ENCODE data around the gene EXOSC7.

The EXOSC7 gene

GRCh38 chr3:45059132-45059531 is 83.1 kb downstream of the EXOSC7 start:
- Histone ChIP-seq H3K4me3 (ENCODE audit: low read depth in 1 of 2, low read length in 2 of 2) (no peak overlapping the region), H3K4me1 (ENCODE audit: control insufficient read depth in 1 of 2, insufficient read depth in 2 of 2, low read length in 2 of 2) (no peaks in the 10 kb centered on the region), H3K36me3 (ENCODE audit: control insufficient read depth in 1 of 2, insufficient read depth in 2 of 2, low read length in 2 of 2) (no peaks in the 10 kb centered on the region), H3K27me3 (ENCODE audit: control insufficient read depth in 1 of 2, insufficient read depth in 2 of 2, low read length in 2 of 2) (no peaks in the 10 kb centered on the region), H3K27ac (ENCODE audit: low read depth, low read length) (no peak overlapping the region), H3K9me3 (ENCODE audit: control insufficient read depth in 1 of 2, low read length in 2 of 2) (no peaks in the 10 kb centered on the region), H3K9ac (ENCODE audit: low read depth in 1 of 2, low read length in 2 of 2) (no peak overlapping the region)

DNA sequence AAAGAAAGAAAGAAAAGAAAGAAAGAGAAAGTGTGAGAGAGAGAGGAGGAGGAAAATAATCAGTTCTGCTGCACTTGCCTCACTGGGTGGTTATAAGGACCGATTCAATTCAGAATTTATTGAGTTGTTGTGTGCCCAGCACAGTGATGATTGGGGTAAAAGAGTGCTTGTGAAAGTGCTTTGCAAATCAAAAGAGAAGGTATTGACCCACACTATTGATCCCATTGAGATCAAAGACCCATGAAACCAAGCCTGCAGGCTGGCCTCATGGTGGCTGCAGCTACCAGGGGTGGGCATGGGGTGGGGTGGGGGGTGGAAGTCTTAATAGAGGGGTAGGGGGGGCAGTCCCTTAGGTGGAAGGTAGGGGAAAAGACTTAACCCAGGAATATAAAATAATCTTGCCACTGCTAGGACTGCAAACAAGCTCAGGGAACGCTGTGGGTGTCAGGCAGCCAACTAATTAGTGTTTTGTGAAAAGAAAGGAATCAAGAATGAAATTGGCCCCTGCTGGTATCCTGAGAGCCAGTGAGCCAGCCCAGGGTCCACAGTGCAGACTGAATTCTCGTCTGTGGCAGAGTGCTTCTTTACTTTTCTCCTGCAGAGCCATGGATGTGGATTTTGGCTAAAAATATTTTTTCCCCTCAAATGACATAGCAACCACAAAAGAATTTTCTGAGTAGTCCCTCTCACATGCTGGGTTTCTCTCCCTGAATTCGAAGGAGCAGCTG is 84.3 kb downstream of the EXOSC7 start:
- H3K4me1 ChIP-seq (ENCODE audit: control insufficient read depth in 1 of 2, insufficient read depth in 2 of 2, low read length in 2 of 2) = peaks cover 3% of the 10 kb centered on the region in 2 donors
- H3K9ac ChIP-seq (ENCODE audit: low read depth in 1 of 2, low read length in 2 of 2) = no peak overlapping the region
- no peak overlapping the region for H3K27ac ChIP-seq (ENCODE audit: low read depth, low read length)
- no peak overlapping the region for H3K4me3 ChIP-seq (ENCODE audit: low read depth in 1 of 2, low read length in 2 of 2)
- no peaks in the 10 kb centered on the region for H3K36me3 ChIP-seq (ENCODE audit: control insufficient read depth in 1 of 2, insufficient read depth in 2 of 2, low read length in 2 of 2)
- H3K27me3 ChIP-seq (ENCODE audit: control insufficient read depth in 1 of 2, insufficient read depth in 2 of 2, low read length in 2 of 2) = no peaks in the 10 kb centered on the region
- H3K9me3 ChIP-seq (ENCODE audit: control insufficient read depth in 1 of 2, low read length in 2 of 2) = no peaks in the 10 kb centered on the region
